IPS-20b (cell line): ENCODE measurements around the gene CAPS.

Experiments
- H3K27ac ChIP-seq: one replicate; pipeline ENCODE4 v1.5.1; 2013; ENCODE audit warnings: low read length
- H3K27me3 ChIP-seq: 2 replicates; pipeline ENCODE4 v1.6.1; 2013; ENCODE audit warnings: mild to moderate bottlenecking, low read length, inconsistent platforms; ENCODE audit not compliant: insufficient read depth
- H3K36me3 ChIP-seq: 2 replicates; pipeline ENCODE4 v1.6.1; 2013; ENCODE audit warnings: low read depth, mild to moderate bottlenecking, inconsistent platforms, low read length, moderate library complexity; ENCODE audit not compliant: insufficient read depth
- H3K4me1 ChIP-seq: 2 replicates; pipeline ENCODE4 v1.6.1; 2013; ENCODE audit warnings: mild to moderate bottlenecking, control low read depth, inconsistent platforms, low read length, moderate library complexity; ENCODE audit not compliant: insufficient read depth
- H3K4me3 ChIP-seq: 2 replicates; pipeline ENCODE4 v1.5.1; 2013; ENCODE audit warnings: mild to moderate bottlenecking, low read length, inconsistent platforms
- H3K9ac ChIP-seq: 2 replicates; pipeline ENCODE4 v1.6.1; 2013; ENCODE audit warnings: low read depth, mild to moderate bottlenecking, inconsistent platforms, low read length, moderate library complexity
- H3K9me3 ChIP-seq: 2 replicates; pipeline ENCODE4 v1.6.1; 2013; ENCODE audit warnings: mild to moderate bottlenecking, low read depth, low read length, inconsistent platforms; ENCODE audit not compliant: insufficient read depth

Gene CAPS

DNA sequence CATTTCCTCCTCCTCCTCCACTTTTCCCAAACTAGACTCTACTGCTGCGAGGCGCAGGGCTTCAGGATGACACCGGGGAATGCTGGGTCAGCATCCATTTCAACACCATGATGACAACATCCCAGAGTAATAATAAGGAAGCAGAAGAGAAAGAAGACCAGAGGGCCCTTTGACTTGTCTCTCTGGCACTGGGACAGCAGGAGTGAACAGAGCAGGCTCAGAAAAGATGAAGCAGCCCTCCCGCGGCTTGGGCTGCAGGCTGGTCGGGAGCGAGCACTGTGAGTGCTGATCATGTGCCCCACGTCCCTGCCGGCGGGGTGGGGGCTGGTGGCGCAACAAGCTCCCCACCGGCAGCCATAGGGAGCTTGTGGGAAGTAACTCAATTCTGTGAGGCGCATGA, 33.4 kb downstream of the CAPS start:
- peaks cover 9% of the 10 kb centered on the region; the same call in 1 of the 2 replicates for H3K36me3 ChIP-seq
- H3K9me3 ChIP-seq: no peaks in the 10 kb centered on the region
- no peaks in the 10 kb centered on the region for H3K27me3 ChIP-seq
- no peak overlapping the region for H3K9ac ChIP-seq
- no peak overlapping the region for H3K27ac ChIP-seq
- H3K4me1 ChIP-seq: peaks cover 39% of the 10 kb centered on the region
- H3K4me3 ChIP-seq: no peak overlapping the region

DNA sequence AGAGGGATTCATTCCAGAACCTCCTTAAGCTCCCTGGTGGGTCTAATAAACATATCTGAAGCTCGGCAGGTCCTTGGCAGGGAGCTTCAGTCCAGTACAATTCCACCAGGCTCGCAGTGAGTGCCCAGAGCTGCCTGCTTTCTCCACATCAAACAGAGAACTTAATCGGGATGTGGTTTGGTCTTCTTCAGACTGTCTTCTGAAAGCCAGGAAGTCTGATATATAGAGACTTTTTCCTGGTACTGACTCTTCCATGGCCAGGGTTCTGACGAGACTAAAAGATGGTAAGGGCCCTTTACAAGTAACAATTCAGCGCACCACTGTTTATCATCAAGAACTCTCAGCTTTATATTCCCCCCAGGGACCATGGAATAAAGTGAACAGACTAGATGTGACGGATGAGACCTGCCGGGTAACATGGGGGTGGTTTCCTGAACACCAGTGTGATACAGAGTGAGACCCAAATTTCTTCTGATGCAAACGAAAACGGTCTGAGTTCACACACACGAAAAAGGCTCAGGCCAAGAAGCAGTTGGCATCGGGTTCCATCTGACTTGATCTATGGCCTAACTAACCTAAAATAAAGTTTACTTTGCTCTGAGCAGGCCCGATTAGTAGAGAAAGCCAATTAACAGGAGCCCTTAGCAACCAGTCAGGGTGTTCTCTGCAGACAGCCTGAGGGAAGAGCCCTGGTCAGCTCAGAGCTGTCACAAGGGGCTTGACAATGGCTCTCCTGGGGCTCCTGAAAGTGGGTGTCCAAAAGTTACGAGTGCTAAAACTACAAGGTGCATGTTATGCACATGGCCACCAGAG, 34.9 kb downstream of the CAPS start:
- Histone ChIP-seq H3K27ac (no peak overlapping the region), H3K36me3 (peaks cover 9% of the 10 kb centered on the region; the same call in 1 of the 2 replicates), H3K9me3 (no peaks in the 10 kb centered on the region), H3K9ac (no peak overlapping the region), H3K4me1 (peaks cover 55% of the 10 kb centered on the region), H3K27me3 (no peaks in the 10 kb centered on the region), H3K4me3 (no peak overlapping the region)

DNA sequence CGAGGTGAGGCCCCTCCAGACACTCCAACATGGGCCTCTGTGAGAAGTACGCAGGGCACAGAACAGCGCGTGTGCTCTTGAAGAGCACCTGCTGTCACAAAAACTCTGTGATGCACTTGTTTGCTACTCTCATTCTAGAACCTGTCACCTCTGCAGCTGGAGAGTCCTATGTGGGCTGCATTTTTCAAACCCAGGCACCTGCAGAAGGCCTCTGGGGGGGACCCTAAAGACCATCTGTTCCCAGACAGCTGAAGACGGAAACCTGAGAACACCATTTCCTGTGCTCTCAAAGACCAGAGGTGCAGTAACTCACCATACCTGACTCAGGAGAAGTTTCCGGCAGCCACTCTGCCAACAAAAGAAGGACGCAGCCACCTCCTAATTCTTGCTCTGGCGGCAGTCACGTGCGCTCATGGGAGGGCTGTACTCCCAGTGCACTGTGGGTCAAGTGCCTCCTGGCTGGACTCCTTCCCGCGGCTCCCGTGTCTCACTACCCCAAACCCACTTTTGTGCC, 35.8 kb downstream of the CAPS start:
- no peak overlapping the region for H3K27ac ChIP-seq
- H3K9ac ChIP-seq: no peak overlapping the region
- peaks cover 63% of the 10 kb centered on the region for H3K4me1 ChIP-seq

DNA sequence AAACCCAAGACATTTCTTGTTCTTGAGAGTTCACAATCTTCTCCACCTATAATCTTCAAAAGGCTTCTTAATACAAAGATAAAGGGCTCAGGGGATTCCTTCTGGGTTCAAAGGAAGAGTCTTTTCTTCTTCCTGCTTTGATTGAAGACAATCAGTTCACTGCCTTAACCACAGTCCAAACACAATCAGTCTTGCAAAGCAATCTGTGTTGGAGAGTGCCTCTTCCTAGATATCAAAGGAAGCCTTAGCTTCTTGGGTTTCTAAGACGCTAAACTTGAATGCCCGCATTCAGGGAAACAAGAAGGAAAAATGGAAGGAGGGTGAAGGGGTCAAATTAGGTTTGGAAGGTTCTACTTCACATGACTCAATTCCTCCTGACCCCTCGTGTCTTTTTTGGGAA, 36.7 kb downstream of the CAPS start:
- Histone ChIP-seq H3K9me3 (no peaks in the 10 kb centered on the region), H3K4me3 (peak overlapping the region; percentile 8; the same call in 1 of the 2 replicates), H3K4me1 (peaks cover 63% of the 10 kb centered on the region), H3K36me3 (0 out of 2 replicates have a peak, but pooled peaks cover 5% of the 10 kb centered on the region), H3K27ac (no peak overlapping the region), H3K9ac (no peak overlapping the region), H3K27me3 (no peaks in the 10 kb centered on the region)

More for the DNA sequence above, 35.8 kb downstream of the CAPS start:
- Histone ChIP-seq H3K36me3 (peaks cover 9% of the 10 kb centered on the region; the same call in 1 of the 2 replicates), H3K4me3 (no peak overlapping the region), H3K27me3 (no peaks in the 10 kb centered on the region), H3K9me3 (no peaks in the 10 kb centered on the region)

DNA sequence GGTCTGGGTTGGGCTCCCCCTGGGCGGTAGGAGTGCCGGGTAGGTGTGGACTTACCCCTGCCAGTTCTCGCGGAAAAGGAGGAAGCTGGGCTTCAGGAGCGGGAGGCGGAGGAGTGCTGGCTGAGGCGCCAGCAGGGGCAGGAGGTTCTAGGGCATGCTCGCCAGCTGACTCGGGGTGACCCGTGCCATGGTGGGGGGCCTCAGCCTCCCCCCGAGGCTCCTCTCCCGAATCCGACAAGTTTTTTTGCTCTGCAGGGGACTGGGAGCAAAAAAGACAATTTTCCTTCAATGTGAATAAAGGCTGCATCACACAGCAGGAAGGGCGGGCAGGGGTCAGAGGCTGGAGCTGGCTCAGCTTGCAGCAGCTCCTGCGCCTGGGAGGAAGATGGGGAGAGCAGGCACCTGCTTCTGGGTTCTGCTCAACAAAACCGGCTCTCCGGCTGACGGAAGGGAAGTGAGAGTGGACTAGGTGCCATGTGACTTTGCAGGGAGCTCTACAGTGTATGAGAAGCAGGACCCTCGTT, 37.3 kb downstream of the CAPS start:
- no peaks in the 10 kb centered on the region for H3K27me3 ChIP-seq
- peaks cover 67% of the 10 kb centered on the region for H3K4me1 ChIP-seq
- 0 out of 2 replicates have a peak, but pooled peaks cover 5% of the 10 kb centered on the region for H3K36me3 ChIP-seq
- H3K9ac ChIP-seq: peak overlapping the region; percentile 40; the same call in 1 of the 2 replicates
- H3K9me3 ChIP-seq: no peaks in the 10 kb centered on the region
- no peak overlapping the region for H3K27ac ChIP-seq
- peak overlapping the region; percentile 8; the same call in 1 of the 2 replicates for H3K4me3 ChIP-seq

DNA sequence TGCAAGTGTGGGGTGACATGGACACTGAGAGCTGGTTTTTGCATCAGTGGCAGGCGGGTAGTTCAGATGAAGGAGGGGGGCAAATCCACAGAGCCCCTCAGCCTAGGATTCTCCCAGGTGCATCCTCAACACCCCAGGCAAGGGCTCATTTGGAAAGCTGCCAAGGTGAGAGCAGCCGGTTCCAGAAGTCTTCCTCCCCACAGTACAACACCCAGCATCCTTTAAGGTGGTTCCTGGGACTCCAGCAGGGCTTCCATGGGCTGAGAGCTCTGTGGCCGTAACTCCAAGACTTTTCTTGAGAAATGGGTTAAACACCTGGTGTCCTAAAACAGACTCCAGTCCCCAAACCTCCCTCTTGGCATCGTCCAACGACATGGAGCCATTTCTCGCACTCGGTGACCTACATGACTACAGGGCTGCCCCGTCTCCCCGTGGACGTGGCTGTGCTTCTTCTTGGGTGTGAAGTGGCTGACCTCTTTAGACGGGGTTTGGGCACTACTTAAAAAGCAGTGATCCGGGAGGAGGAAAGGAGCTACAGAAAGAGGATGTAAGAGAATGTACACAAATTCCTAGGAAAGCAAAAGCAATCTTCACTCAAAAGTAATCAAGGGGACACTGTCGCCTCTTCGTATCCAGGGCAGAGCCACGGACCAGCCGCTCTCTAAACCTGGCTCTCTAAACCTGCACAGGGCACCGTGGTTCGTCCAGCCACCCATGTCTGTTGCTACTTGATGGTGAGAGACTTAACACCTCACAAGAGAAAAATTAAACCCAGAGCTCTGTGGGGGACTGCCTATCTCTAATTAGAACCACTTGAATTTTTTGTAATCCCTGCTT, 38.4 kb downstream of the CAPS start:
- Histone ChIP-seq H3K9me3 (no peaks in the 10 kb centered on the region), H3K4me1 (peaks cover 67% of the 10 kb centered on the region), H3K9ac (peak overlapping the region; percentile 40; the same call in 1 of the 2 replicates), H3K27me3 (no peaks in the 10 kb centered on the region), H3K36me3 (0 out of 2 replicates have a peak, but pooled peaks cover 5% of the 10 kb centered on the region), H3K4me3 (peak overlapping the region; percentile 5; the same call in 1 of the 2 replicates), H3K27ac (no peak overlapping the region)

DNA sequence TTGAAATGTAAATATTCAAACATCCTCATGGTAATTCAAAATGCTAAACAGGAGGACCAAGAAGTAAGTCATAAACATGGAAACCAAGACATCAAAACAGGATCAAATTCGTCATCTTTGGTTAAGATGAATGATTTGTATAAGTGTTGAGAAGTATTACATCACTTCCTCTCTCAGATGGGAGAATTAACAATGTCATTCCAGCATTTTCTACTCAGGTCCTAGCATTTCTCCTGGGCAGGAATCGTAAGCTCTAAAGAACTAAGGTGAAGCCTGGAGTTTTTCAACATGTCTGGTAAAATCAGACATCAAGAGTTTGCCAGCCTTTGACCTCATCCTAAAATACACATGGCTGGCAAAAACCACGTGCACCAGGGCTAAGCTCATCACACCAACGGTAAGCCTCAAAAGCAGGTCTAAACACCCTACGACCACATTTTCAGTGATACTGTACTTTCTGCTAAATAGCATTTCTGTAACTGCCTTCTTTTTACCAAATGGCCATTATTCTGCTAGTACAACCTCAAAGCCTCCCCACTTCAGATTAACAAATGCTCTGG, 39.1 kb downstream of the CAPS start:
- Histone ChIP-seq H3K4me1 (peaks cover 70% of the 10 kb centered on the region), H3K27ac (peak overlapping the region; percentile 43), H3K4me3 (peak overlapping the region; percentile 5; the same call in 1 of the 2 replicates), H3K9ac (peak overlapping the region; percentile 40; the same call in 1 of the 2 replicates), H3K27me3 (no peaks in the 10 kb centered on the region), H3K36me3 (0 out of 2 replicates have a peak, but pooled peaks cover 5% of the 10 kb centered on the region), H3K9me3 (no peaks in the 10 kb centered on the region)

DNA sequence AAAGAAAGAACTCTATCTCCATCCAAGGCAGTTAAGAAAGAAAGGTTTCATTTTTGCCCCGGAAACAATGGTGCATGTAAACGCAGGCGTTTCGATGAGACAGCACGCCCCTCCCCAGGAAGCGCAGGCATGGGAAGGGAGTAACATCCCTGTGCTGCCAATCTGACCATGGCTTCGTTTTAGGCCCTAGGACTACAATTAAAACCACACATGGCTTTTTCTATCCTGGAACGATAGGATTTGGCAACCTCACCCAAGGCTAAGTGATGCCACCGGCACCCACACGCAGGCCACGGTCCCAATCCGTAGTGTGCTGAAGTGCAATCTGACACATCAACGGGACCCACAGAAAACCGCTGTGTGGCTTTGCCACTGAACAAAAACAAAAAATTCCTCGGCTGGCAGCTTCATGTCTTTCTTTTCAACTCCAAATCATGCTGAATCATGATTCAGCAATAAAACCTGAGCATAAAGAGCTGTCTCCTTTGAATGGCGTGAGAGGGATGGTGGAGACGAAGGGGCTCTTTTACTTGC, 39.7 kb downstream of the CAPS start:
- Histone ChIP-seq H3K27me3 (no peaks in the 10 kb centered on the region), H3K27ac (peak overlapping the region; percentile 43), H3K36me3 (0 out of 2 replicates have a peak, but pooled peaks cover 5% of the 10 kb centered on the region), H3K4me3 (peak overlapping the region; percentile 5; the same call in 1 of the 2 replicates), H3K4me1 (peaks cover 74% of the 10 kb centered on the region), H3K9ac (peak overlapping the region; percentile 40; the same call in 1 of the 2 replicates), H3K9me3 (no peaks in the 10 kb centered on the region)

DNA sequence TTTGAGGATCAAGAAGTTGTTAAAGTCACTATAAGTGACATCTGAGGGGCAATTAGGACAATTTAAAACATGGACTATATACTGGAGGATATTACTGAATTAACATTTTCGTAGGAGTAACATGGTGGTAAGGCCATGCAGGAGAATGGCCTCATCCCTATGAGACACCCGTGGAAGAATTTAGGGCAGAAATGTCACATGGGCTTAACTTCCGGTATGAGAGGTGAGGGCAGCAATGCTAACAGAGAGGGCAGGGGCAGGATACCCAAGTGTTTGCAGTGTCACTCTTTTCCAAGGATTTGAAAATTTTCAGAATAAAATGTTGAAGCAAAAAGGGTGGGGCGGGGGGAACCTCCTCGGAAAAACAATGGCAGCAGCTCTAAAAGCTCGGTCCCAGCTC, 40.2 kb downstream of the CAPS start:
- peaks cover 69% of the 10 kb centered on the region for H3K4me1 ChIP-seq
- H3K27me3 ChIP-seq: no peaks in the 10 kb centered on the region
- no peaks in the 10 kb centered on the region for H3K9me3 ChIP-seq
- H3K9ac ChIP-seq: no peak overlapping the region
- no peak overlapping the region for H3K4me3 ChIP-seq
- 0 out of 2 replicates have a peak, but pooled peaks cover 5% of the 10 kb centered on the region for H3K36me3 ChIP-seq
- no peak overlapping the region for H3K27ac ChIP-seq

DNA sequence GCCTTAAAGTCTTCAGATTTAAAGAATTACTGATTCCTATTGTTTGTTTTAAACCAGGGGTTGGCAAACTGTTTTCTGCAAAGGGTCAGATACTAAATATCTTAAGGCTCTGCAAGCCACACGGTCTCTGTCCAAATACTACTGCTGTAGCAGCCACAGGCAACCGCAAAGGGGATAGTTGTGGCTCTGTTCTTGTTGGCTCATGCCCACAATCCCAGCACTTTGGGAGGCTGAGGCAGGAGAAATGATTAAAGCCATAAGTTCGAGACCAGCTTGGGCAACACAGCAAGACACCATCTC, 41.5 kb downstream of the CAPS start:
- Histone ChIP-seq H3K27ac (no peak overlapping the region), H3K4me1 (peaks cover 59% of the 10 kb centered on the region)

DNA sequence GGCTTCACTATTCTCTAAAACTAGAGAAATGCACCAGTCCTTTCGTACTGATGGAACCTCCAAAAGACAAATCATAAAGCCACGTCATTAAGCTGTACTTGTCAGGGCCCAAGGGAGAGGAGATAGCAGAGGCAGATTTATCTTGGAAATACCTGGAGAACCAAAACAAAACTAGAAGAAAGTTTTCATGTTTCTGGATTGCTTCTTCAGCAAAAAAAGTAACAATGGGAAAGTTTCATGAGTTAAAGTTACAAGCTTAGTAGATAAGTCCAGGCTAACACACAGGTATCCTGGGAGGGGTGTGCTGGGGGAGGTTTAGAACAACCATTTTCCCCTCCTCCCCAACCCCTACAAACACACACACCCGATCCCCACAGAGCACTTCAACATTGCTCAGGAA, 42.3 kb downstream of the CAPS start:
- H3K4me3 ChIP-seq: no peak overlapping the region
- no peak overlapping the region for H3K27ac ChIP-seq
- no peak overlapping the region for H3K9ac ChIP-seq
- no peaks in the 10 kb centered on the region for H3K9me3 ChIP-seq
- H3K36me3 ChIP-seq: no peaks in the 10 kb centered on the region
- peaks cover 52% of the 10 kb centered on the region for H3K4me1 ChIP-seq
- no peaks in the 10 kb centered on the region for H3K27me3 ChIP-seq

More for the DNA sequence above, 41.5 kb downstream of the CAPS start:
- no peaks in the 10 kb centered on the region for H3K9me3 ChIP-seq
- H3K36me3 ChIP-seq: no peaks in the 10 kb centered on the region
- H3K4me3 ChIP-seq: no peak overlapping the region
- no peak overlapping the region for H3K9ac ChIP-seq
- no peaks in the 10 kb centered on the region for H3K27me3 ChIP-seq
